Activated naive CD4-positive, alpha-beta T cell treated with anti-CD3 and anti-CD28 coated beads for 36 hours (primary cell): ENCODE results near the gene CD83. TPM values are rescaled to one million over a fixed set of nuclear protein-coding genes. Genes with fewer than 3 reads are reported as not detected.

ENCODE experiments used
- CTCF ChIA-PET: fragments of 350-600 bp; sonication (Branson Sonifier 250); formaldehyde crosslinking; loops from one replicate; lab custom pipeline; 2021; ENCODE audit warnings: antibody characterized with exemption; lab: Charles Lee
- DNase-seq: peaks from one replicate; pipeline ENCODE4 v3.0.0-alpha.2; 2020
- H3K27ac Mint-ChIP-seq: one replicate; pipeline ENCODE4 v1.8.0; 2021; ENCODE audit warnings: mild to moderate bottlenecking, mixed read lengths
- H3K27me3 Mint-ChIP-seq: one replicate; pipeline ENCODE4 v1.8.0; 2021; ENCODE audit warnings: low read depth, mixed read lengths
- H3K36me3 Mint-ChIP-seq: one replicate; pipeline ENCODE4 v1.8.0; 2021; ENCODE audit warnings: low read depth, mixed read lengths
- H3K4me1 Mint-ChIP-seq: one replicate; pipeline ENCODE4 v1.8.0; 2021; ENCODE audit warnings: low read depth, mixed read lengths
- H3K4me3 Mint-ChIP-seq: one replicate; pipeline ENCODE4 v1.8.0; 2021; ENCODE audit warnings: mild to moderate bottlenecking, moderate library complexity, mixed read lengths
- H3K9me3 Mint-ChIP-seq: one replicate; pipeline ENCODE4 v1.8.0; 2021; ENCODE audit warnings: mixed read lengths
- intact Hi-C: fragments of 100-400 bp; cut with micrococcal nuclease; formaldehyde crosslinking; loops from one replicate; pipeline ENCODE4 v1.15.1; 2023
- total RNA-seq, 2 experiments: library from RNA; stranded (reverse); gene quantifications; one replicate each; pipeline ENCODE4 v1.2.3, GENCODE V29; 2021

Gene CD83
- total RNA-seq, 2 experiments from 2014 or later, result 11.9 to 13.8 TPM

GRCh38 chr6:14110001-14110818, 7.4 kb upstream of the CD83 start:
- peak overlapping the region; percentile 15 for H3K4me3 Mint-ChIP-seq
- CTCF ChIA-PET, result interaction anchor here (0.7 to 1.9 kb wide), 5 partner anchors 22 to 64 kb away, joined by 3 to 10 read pairs (median 6); no protein-coding TSS in a partner anchor
- intact Hi-C loops, result loop anchor here (1.0 to 10.0 kb wide), 3 partner anchors 11 to 495 kb away; partner anchors contain the start of gene NOL7

GRCh38 chr6:14113976-14114375, 3.6 kb upstream of the CD83 start:
- intact Hi-C loops, result loop anchor here (10.0 kb wide), 1 partner anchor 499 kb away; the partner anchor contains the start of gene NOL7
- Mint-ChIP-seq H3K27ac (no peak overlapping the region), H3K36me3 (peaks cover 4% of the 10 kb centered on the region), H3K9me3 (no peaks in the 10 kb centered on the region), H3K4me1 (peaks cover 24% of the 10 kb centered on the region), H3K27me3 (peaks cover 3% of the 10 kb centered on the region), H3K4me3 (no peak overlapping the region)
- CTCF ChIA-PET, result no interaction called here
- DNase-seq, result no peak

More at GRCh38 chr6:14110001-14110818, 7.4 kb upstream of the CD83 start:
- DNase-seq, result peak; percentile 41
- peak overlapping the region; percentile 78 for H3K27ac Mint-ChIP-seq
- peaks cover 16% of the 10 kb centered on the region for H3K9me3 Mint-ChIP-seq
- H3K4me1 Mint-ChIP-seq, result peaks cover 31% of the 10 kb centered on the region
- peaks cover 3% of the 10 kb centered on the region for H3K27me3 Mint-ChIP-seq
- H3K36me3 Mint-ChIP-seq, result no peaks in the 10 kb centered on the region

GRCh38 chr6:14118091-14118439, 493 bp downstream of the CD83 start:
- Mint-ChIP-seq H3K36me3 (peaks cover 28% of the 10 kb centered on the region), H3K9me3 (no peaks in the 10 kb centered on the region), H3K27ac (peak overlapping the region; percentile 87), H3K27me3 (peaks cover 2% of the 10 kb centered on the region), H3K4me1 (peaks cover 42% of the 10 kb centered on the region), H3K4me3 (peak overlapping the region; percentile 93)
- CTCF ChIA-PET, result interaction anchor here (3.1 kb wide), 1 partner anchor 51 kb away, joined by 11 read pairs; no protein-coding TSS in a partner anchor
- intact Hi-C loops, result loop anchor here (5.0 to 10.0 kb wide), 5 partner anchors 331 to 1129 kb away; partner anchors contain the start of genes JARID2 and NOL7
- DNase-seq, result peak; percentile 44

GRCh38 chr6:14118446-14118845, 874 bp downstream of the CD83 start:
- H3K4me1 Mint-ChIP-seq, result peaks cover 43% of the 10 kb centered on the region
- H3K27ac Mint-ChIP-seq, result peak overlapping the region; percentile 87
- peaks cover 32% of the 10 kb centered on the region for H3K36me3 Mint-ChIP-seq
- no peaks in the 10 kb centered on the region for H3K9me3 Mint-ChIP-seq
- no peaks in the 10 kb centered on the region for H3K27me3 Mint-ChIP-seq
- intact Hi-C loops, result loop anchor here (5.0 to 10.0 kb wide), 5 partner anchors 331 to 1129 kb away; partner anchors contain the start of genes JARID2 and NOL7
- DNase-seq, result peak; percentile 23
- CTCF ChIA-PET, result interaction anchor here (3.1 kb wide), 1 partner anchor 52 kb away, joined by 11 read pairs; no protein-coding TSS in a partner anchor
- peak overlapping the region; percentile 93 for H3K4me3 Mint-ChIP-seq

- intact Hi-C loops, result loop anchor here (2.0 to 10.0 kb wide), 6 partner anchors 305 to 1128 kb away; partner anchors contain the start of genes JARID2, MCUR1 and NOL7
- no peak for DNase-seq
- no peak overlapping the region for H3K4me3 Mint-ChIP-seq
- no peaks in the 10 kb centered on the region for H3K9me3 Mint-ChIP-seq
- H3K36me3 Mint-ChIP-seq, result peaks cover 37% of the 10 kb centered on the region
- no peak overlapping the region for H3K27ac Mint-ChIP-seq
- H3K27me3 Mint-ChIP-seq, result no peaks in the 10 kb centered on the region
- H3K4me1 Mint-ChIP-seq, result peaks cover 49% of the 10 kb centered on the region
- CTCF ChIA-PET, result interaction anchor here (0.7 to 3.1 kb wide), 6 partner anchors 8 to 74 kb away, joined by 3 to 11 read pairs (median 3); no protein-coding TSS in a partner anchor
Observed at GRCh38 chr6:14119784-14120183, 2.2 kb downstream of the CD83 start.

- peaks cover 41% of the 10 kb centered on the region for H3K36me3 Mint-ChIP-seq
- no peak overlapping the region for H3K27ac Mint-ChIP-seq
- CTCF ChIA-PET, result interaction anchor here (3.1 kb wide), 1 partner anchor 54 kb away, joined by 11 read pairs; no protein-coding TSS in a partner anchor
- H3K4me1 Mint-ChIP-seq, result peaks cover 53% of the 10 kb centered on the region
- H3K27me3 Mint-ChIP-seq, result no peaks in the 10 kb centered on the region
- H3K4me3 Mint-ChIP-seq, result no peak overlapping the region
- no peaks in the 10 kb centered on the region for H3K9me3 Mint-ChIP-seq
- DNase-seq, result no peak
- intact Hi-C loops, result loop anchor here (2.0 kb wide), 1 partner anchor 306 kb away; the partner anchor contains the start of gene MCUR1
Observed at GRCh38 chr6:14120546-14120945, 3.0 kb downstream of the CD83 start.

- Mint-ChIP-seq H3K4me3 (no peak overlapping the region), H3K4me1 (peaks cover 56% of the 10 kb centered on the region), H3K27ac (peak overlapping the region; percentile 42), H3K9me3 (no peaks in the 10 kb centered on the region), H3K27me3 (no peaks in the 10 kb centered on the region), H3K36me3 (peaks cover 44% of the 10 kb centered on the region)
- DNase-seq, result peak; percentile 66
- CTCF ChIA-PET, result interaction anchor here (0.5 kb wide), 1 partner anchor 793 kb away, joined by 4 read pairs; the partner anchor contains the start of gene TBC1D7
- intact Hi-C loops, result loop anchor here (1.0 to 2.0 kb wide), 3 partner anchors 12 to 307 kb away; partner anchors contain the start of gene MCUR1
Observed at GRCh38 chr6:14121936-14122344, 4.4 kb downstream of the CD83 start.

- Mint-ChIP-seq H3K27ac (no peak overlapping the region), H3K4me1 (peaks cover 60% of the 10 kb centered on the region), H3K27me3 (no peaks in the 10 kb centered on the region), H3K36me3 (peaks cover 40% of the 10 kb centered on the region), H3K4me3 (no peak overlapping the region), H3K9me3 (no peaks in the 10 kb centered on the region)
- CTCF ChIA-PET, result interaction anchor here (0.5 to 1.1 kb wide), 4 partner anchors 57 to 822 kb away, joined by 3 to 7 read pairs (median 3); no protein-coding TSS in a partner anchor
- intact Hi-C loops, result no loop called here
- no peak for DNase-seq
Observed at GRCh38 chr6:14123386-14124111, 6.0 kb downstream of the CD83 start.

GRCh38 chr6:14125346-14125745, 7.8 kb downstream of the CD83 start:
- H3K4me3 Mint-ChIP-seq, result no peak overlapping the region
- H3K27me3 Mint-ChIP-seq, result no peaks in the 10 kb centered on the region
- no peak overlapping the region for H3K27ac Mint-ChIP-seq
- CTCF ChIA-PET, result interaction anchor here (1.2 to 1.9 kb wide), 3 partner anchors 20 to 58 kb away, joined by 3 to 5 read pairs (median 4); no protein-coding TSS in a partner anchor
- peaks cover 56% of the 10 kb centered on the region for H3K4me1 Mint-ChIP-seq
- no peaks in the 10 kb centered on the region for H3K9me3 Mint-ChIP-seq
- no peak for DNase-seq
- intact Hi-C loops, result loop anchor here (5.0 kb wide), 1 partner anchor 1497 kb away; no protein-coding TSS in a partner anchor
- H3K36me3 Mint-ChIP-seq, result peaks cover 33% of the 10 kb centered on the region

- intact Hi-C loops, result loop anchor here (5.0 kb wide), 1 partner anchor 1496 kb away; no protein-coding TSS in a partner anchor
- Mint-ChIP-seq H3K27ac (no peak overlapping the region), H3K4me1 (peaks cover 47% of the 10 kb centered on the region), H3K27me3 (no peaks in the 10 kb centered on the region), H3K9me3 (no peaks in the 10 kb centered on the region), H3K4me3 (no peak overlapping the region), H3K36me3 (peaks cover 33% of the 10 kb centered on the region)
- DNase-seq, result no peak
- CTCF ChIA-PET, result interaction anchor here (1.7 to 1.9 kb wide), 2 partner anchors 19 to 59 kb away, joined by 4 to 5 read pairs; no protein-coding TSS in a partner anchor
Observed at GRCh38 chr6:14126191-14126590, 8.6 kb downstream of the CD83 start.

- intact Hi-C loops, result loop anchor here (5.0 kb wide), 1 partner anchor 1495 kb away; no protein-coding TSS in a partner anchor
- Mint-ChIP-seq H3K27ac (no peak overlapping the region), H3K4me1 (peaks cover 34% of the 10 kb centered on the region), H3K27me3 (no peaks in the 10 kb centered on the region), H3K4me3 (no peak overlapping the region), H3K36me3 (peaks cover 34% of the 10 kb centered on the region), H3K9me3 (no peaks in the 10 kb centered on the region)
- DNase-seq, result no peak
- CTCF ChIA-PET, result interaction anchor here (0.5 to 2.5 kb wide), 6 partner anchors 8 to 413 kb away, joined by 3 to 10 read pairs (median 4); no protein-coding TSS in a partner anchor
Observed at GRCh38 chr6:14127611-14128010, 10.0 kb downstream of the CD83 start.
